Right renal cortex interstitium (tissue), 3 donors: Measurements from ENCODE around the gene MFSD2A. TPM values are rescaled to one million over a fixed set of nuclear protein-coding genes. Genes with fewer than 3 reads are reported as not detected.
"Not testable (repeated sequence)": the region's sequence is repeated elsewhere in the genome, so short reads cannot be mapped to it uniquely, and the experiment has no call there.

ENCODE experiments used
- DNase-seq, 3 donors: peaks; one replicate each; pipeline ENCODE4 v3.0.0-alpha.2; 2013; ENCODE audit warnings: low read depth in 3 of 3, low spot score in 2 of 3
- polyA plus RNA-seq, 3 donors: library from polyadenylated mRNA; unstranded; fragments of 120-200 nt; gene quantifications; one replicate each; pipeline ENCODE4 v1.2.1, GENCODE V29; 2013; ENCODE audit not compliant: insufficient read length in 3 of 3

Gene MFSD2A
- polyA plus RNA-seq, 3 donors, result 1.8 to 2.2 (median 2.2) TPM

DNA sequence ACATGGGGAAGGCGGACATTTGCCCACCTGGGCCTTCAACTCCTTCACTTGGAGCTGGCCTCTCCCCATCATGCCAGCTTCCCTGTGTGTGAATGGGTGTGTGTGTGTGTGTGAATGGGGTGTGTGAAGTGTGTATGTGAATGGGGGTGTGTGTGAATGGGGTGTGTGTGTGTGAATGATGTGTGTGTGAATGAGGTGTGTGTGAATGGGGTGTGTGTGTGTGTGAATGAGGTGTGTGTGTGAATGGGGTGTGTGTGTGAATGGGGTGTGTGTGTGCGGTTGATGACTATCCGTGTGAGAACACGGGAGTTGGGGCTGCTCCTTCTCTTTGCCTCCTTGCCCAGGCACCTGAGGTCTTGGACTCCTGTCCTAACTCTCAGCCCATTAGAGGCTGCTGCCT is 9.6 kb downstream of the MFSD2A start:
- no peak for DNase-seq

DNA sequence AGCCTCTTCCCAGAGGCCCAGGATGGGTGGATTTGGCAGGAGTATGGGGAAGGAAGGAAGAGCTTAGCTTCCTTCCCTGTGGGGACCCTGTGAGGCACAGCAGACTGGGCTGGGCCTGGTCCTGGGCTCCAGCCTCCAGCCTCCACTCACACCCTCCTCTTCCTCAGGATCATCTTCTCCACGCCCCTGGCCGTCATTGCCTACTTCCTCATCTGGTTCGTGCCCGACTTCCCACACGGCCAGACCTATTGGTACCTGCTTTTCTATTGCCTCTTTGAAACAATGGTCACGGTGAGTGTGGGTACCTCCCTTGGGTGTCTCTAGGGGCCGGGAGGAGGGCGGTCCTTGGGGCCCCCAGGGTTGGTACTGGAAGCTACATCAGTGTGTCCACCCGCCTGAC is 10.1 kb downstream of the MFSD2A start:
- no peak for DNase-seq

DNA sequence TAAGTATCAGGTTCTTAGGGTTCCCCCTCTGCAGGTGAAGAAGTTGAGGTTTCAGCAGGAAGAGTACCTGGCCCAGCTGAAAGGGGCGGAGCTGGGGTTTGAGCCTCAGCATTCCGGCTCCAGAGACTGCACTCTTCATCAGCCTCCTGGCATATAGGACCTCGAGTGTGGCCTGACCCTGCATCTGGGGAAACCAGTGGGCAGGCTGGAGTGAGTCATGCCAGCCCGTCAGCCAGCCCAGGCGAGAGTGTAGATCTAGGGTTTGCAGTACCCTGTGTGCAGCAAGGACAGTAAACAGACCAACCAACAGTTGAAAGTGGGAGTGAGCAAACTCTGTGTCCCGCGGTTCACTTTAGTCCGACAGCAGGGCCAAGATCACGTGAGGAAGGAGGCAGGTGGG is 14.1 kb downstream of the MFSD2A start:
- DNase-seq, result no peak

- DNase-seq, result no peak
Observed at GRCh38 chr1:39969531-39970270, 14.8 kb downstream of the MFSD2A start.

GRCh38 chr1:39970274-39970673 is 15.3 kb downstream of the MFSD2A start:
- no peak for DNase-seq

GRCh38 chr1:39971138-39971537 is 16.2 kb downstream of the MFSD2A start:
- DNase-seq, result no peak

DNA sequence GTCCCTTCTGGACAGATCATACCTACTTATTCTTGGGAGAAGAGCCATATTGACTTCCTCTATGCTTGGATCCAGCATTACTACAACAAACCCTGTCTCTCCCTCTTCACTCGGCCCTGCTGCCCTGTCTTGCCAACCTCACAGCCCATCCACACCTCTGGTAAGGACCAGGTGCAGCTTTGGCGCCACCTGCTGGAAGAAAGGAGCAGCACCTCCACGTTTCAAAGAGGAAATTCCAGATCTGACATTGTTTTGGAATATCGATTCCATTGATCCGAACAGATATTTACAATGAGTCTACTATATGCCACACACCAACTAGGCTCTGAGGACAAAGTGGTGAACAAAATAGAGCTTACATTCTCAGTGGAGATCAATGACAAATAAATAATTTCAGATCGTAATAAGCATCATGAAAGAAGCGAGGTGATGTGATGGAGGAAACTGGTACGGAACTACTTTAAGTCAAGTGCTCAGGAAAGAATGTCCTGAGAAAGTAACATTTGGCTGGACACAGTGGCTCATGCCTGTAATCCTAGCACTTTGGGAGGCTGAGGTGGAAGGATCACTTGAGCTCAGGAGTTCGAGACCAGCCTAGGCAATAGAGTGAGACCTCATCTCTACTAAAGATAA is 18.7 kb downstream of the MFSD2A start:
- DNase-seq, result no peak

GRCh38 chr1:39976732-39977131 is 21.8 kb downstream of the MFSD2A start:
- no peak for DNase-seq

DNA sequence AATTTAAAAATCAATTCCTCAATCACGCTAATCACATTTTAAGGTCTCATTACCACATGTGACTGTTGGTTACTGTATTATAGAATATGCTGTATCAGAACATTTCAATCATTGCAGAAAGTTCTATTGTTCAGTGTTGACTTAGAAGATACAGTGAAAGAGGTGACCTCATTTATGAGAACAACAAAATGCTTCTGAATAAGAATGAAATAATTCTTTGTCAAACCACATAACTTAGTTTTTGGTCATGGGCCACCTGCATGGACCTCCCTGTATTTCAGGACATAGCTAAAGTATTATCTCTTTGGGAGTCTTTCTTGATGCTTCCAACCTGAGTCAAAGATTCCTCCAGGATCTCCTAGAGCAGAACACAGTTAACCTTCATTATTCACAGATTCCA is 22.3 kb downstream of the MFSD2A start:
- DNase-seq, result no peak

- DNase-seq, result no peak
Observed at GRCh38 chr1:39979654-39980053, 24.7 kb downstream of the MFSD2A start.

GRCh38 chr1:39980555-39981313 is 25.8 kb downstream of the MFSD2A start:
- no peak for DNase-seq

DNA sequence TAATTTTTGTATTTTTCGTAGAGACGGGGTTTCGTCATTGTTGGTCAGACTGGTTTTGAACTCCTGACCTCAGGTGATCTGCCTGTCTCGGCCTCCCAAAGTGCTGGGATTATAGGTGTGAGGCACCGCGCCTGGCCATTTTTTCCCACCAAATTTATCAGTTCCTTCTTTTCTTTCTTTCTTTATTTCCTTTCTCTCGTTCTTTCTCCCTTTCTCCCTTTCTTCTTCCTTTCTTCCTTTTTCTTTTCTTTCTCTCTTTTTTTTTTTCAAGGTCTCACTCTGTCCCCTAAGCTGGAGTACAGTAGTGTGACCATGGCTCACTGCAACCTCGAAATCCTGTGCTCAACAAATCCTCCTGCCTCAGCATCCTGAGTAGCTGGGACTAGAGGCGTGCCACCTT is 26.4 kb downstream of the MFSD2A start:
- DNase-seq, result no peak

- no peak for DNase-seq
Observed at GRCh38 chr1:39981945-39982344, 27.0 kb downstream of the MFSD2A start.

GRCh38 chr1:39984480-39984879 is 29.5 kb downstream of the MFSD2A start:
- not testable (repeated sequence) for DNase-seq

DNA sequence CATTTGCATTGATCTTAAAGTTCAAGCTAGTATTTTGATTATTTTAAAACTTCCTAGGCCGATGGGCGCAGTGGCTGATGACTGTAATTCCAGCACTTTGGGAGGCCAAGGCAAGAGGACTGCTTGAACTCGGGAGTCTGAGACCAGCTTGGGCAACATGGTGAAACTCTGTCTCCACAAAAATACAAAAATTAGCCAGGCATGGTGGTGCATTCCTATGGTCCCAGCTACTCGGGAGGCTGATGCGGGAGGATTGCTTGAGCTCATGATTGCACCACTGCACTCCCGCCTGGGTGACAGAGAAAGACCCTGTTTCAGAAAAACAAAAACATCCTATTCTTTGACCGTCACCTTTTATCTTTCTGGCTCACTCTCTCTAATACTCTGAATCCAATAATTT is 30.0 kb downstream of the MFSD2A start:
- no peak for DNase-seq

DNA sequence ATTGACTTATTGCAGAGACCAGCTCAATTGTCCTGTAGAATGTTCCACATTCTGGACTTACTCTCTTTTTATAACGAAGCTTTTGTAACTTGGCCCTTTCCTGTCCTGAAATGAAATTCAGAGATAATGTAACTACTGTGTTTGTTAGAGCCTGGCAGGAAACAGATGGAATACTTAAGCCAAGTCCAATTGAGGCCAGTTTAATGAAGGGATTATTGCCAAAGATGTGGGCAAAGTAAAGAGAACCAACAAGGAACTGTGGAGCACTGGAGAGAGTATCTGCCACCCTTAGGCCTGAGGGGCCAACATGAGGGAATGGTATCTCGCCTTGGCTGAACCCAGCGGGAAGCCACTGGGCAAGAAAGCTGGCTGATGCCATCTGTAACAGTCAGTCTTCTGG is 32.9 kb downstream of the MFSD2A start:
- no peak for DNase-seq

DNA sequence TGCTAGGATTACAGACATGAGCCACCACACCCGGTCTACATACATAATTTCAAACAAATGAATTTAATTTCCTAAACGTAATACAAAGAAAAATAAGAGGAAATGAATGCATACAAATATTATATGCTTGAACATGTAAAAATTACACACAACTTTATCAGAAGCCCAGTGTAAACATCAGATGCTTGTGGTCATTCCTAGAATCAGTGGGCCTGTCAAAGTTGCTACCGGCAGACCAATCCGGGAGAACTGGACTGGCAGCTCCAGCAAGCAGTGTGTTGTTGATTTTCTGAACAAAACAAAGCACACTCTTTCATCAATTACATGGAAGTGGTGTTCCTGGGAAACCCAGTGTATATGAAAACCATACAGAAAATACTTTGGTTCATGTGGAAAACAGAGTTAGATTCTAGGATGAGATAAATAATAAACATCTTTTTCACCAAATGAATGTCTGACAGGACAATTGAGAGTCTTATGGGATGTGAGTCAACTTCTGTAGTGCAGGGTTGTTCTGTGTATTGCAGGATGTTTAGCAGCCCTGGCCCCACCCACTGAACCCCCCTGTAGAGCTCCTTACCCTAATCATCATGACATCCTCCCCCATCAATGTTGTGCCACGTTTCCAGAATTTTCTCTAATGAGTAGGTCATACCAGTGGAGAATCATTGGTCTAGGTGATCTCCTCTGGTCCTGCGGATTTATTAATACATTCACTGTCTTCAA is 33.8 kb downstream of the MFSD2A start:
- DNase-seq, result no peak

DNA sequence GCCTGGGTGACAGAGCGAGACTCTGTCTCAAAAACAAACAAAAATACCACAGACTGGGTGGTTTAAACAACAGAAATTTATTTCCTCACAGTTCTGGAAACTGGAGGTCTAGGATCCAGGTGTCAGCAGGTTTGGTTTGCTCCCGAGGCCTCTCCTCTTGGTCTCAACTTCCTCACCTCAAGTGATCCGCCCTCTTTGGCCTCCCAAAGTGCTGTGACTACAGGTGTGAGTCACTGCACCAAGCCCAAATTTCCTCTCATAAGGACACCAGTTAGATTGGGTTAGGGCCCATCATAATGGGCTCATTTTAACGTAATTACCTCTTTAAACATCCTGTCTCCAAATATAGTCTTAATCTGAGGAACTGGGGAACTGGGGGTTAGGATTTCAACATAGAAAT is 35.5 kb downstream of the MFSD2A start:
- no peak for DNase-seq

DNA sequence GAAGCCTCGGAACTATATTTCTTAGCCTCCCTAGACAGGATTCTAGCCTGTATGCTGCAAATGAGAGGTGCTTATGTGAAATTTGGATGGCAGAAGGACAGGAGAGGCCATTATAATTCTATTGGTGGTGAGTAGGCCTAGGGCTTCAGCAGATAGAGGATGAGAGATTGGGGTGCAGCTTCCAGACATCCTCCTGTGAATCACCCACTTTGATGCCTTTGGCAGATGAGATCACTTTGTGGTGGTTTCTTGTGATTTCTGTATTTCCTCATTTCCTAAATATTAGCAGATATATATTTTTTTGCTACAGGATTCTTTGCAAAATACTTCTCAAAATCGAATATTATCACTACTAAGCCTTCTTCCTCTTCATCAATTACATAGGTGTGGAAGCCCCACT is 37.3 kb downstream of the MFSD2A start:
- no peak for DNase-seq

- no peak for DNase-seq
Observed at GRCh38 chr1:39992888-39993287, 37.9 kb downstream of the MFSD2A start.

GRCh38 chr1:39995973-39996393 is 41.0 kb downstream of the MFSD2A start:
- no peak for DNase-seq
